GM12891 (cell line): ENCODE results near the gene CPVL.

Experiments
- PAX5 ChIP-seq: IDR thresholded peaks from 2 replicates; pipeline ENCODE4 v1.6.1; 2011; ENCODE audit warnings: low read length, moderate library complexity, mild to moderate bottlenecking; ENCODE audit not compliant: insufficient read depth, severe bottlenecking
- POLR2A ChIP-seq: IDR thresholded peaks from 2 replicates; pipeline ENCODE4 v1.6.1; 2011; ENCODE audit warnings: low read depth, low read length, control low read depth
- POLR2AphosphoS5 ChIP-seq: IDR thresholded peaks from 2 replicates; pipeline ENCODE4 v1.6.1; 2011; ENCODE audit warnings: low read depth, low read length, control low read depth
- SPI1 ChIP-seq: IDR thresholded peaks from 2 replicates; pipeline ENCODE4 v1.6.1; 2011; ENCODE audit warnings: low read depth, low read length, control low read depth
- TAF1 ChIP-seq: IDR thresholded peaks from 2 replicates; pipeline ENCODE4 v1.6.1; 2011; ENCODE audit warnings: low read depth, low read length, control low read depth

DNA sequence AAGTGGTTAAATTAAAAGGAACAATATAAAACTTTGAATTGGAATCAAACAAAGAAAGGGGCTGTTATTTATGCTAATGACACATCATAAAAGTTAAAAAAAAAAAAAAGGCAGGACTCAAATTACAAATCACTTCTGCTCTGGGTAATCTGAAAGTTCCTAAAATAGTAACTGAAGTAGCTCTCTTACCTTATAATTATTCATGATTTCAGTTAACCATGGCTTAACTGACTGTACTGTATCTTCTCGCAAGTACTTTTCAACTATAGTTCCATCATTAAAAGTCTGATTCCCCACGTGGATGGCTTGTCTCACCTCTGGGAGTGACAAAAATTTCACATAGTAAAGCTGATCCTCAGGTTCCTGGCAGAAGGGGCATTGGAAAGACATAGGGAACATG lies 82.5 kb downstream of the CPVL start:
- TF ChIP-seq POLR2AphosphoS5: no peak
- no peak for TF ChIP-seq POLR2A
- no peak for TF ChIP-seq TAF1
- TF ChIP-seq SPI1: no peak
- no peak for TF ChIP-seq PAX5
